Ishikawa (cell line): Measurements from ENCODE around the gene SYNE1.

Experiments
- CEBPB ChIP-seq: IDR thresholded peaks from 2 replicates; pipeline ENCODE4 v1.6.1; 2012
- EP300 ChIP-seq: IDR thresholded peaks from 2 replicates; pipeline ENCODE4 v1.6.1; 2012; ENCODE audit warnings: borderline replicate concordance
- FOXM1 ChIP-seq: IDR thresholded peaks from 2 replicates; pipeline ENCODE4 v1.6.1; 2012; ENCODE audit warnings: low read depth, borderline replicate concordance
- TAF1 ChIP-seq: IDR thresholded peaks from 2 replicates; pipeline ENCODE4 v1.6.1; 2012; ENCODE audit warnings: low read depth, mild to moderate bottlenecking
- TCF12 ChIP-seq: IDR thresholded peaks from 2 replicates; pipeline ENCODE4 v1.6.1; 2012; ENCODE audit warnings: low read depth
- YY1 ChIP-seq: IDR thresholded peaks from 2 replicates; pipeline ENCODE4 v1.6.1; 2012; ENCODE audit warnings: low read depth
- ZBTB7A ChIP-seq: IDR thresholded peaks from 2 replicates; pipeline ENCODE4 v1.6.1; 2012; ENCODE audit warnings: low read depth
- TF ChIP-seq, protein P1 (sequence below): IDR thresholded peaks from 2 replicates; pipeline ENCODE4 v1.6.1; 2012
- TF ChIP-seq, protein P2 (sequence below): IDR thresholded peaks from 2 replicates; pipeline ENCODE4 v1.6.1; 2012; ENCODE audit warnings: low read depth, mild to moderate bottlenecking
- TF ChIP-seq, protein P3 (sequence below): IDR thresholded peaks from 2 replicates; pipeline ENCODE4 v1.6.1; 2012

DNA sequence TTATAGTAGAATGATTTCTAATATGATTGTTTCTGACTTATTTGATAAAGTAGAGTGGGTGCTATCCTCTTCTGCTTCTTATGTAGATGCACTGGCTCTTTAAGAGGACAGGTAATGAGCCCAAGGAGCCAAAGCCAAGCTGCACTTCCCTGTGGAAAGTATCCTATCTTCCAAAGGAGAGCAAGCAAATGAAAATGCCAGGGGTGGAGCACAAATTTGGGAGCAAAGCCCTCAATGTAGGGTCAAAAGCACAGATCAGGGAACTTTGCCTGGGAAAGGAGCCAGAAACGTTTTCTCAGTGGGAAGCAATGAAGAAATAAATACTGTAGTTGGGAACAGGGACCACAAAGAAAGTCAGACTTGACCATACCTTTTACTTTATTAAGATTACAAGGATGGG is 242.9 kb downstream of the SYNE1 start:
- TF ChIP-seq TAF1 (no peak), CEBPB (no peak), FOXM1 (no peak), TCF12 (no peak), EP300 (no peak), YY1 (no peak), ZBTB7A (no peak)
- TF ChIP-seq, protein P1, sequence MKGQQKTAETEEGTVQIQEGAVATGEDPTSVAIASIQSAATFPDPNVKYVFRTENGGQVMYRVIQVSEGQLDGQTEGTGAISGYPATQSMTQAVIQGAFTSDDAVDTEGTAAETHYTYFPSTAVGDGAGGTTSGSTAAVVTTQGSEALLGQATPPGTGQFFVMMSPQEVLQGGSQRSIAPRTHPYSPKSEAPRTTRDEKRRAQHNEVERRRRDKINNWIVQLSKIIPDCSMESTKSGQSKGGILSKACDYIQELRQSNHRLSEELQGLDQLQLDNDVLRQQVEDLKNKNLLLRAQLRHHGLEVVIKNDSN = no peak
- TF ChIP-seq, protein P2, sequence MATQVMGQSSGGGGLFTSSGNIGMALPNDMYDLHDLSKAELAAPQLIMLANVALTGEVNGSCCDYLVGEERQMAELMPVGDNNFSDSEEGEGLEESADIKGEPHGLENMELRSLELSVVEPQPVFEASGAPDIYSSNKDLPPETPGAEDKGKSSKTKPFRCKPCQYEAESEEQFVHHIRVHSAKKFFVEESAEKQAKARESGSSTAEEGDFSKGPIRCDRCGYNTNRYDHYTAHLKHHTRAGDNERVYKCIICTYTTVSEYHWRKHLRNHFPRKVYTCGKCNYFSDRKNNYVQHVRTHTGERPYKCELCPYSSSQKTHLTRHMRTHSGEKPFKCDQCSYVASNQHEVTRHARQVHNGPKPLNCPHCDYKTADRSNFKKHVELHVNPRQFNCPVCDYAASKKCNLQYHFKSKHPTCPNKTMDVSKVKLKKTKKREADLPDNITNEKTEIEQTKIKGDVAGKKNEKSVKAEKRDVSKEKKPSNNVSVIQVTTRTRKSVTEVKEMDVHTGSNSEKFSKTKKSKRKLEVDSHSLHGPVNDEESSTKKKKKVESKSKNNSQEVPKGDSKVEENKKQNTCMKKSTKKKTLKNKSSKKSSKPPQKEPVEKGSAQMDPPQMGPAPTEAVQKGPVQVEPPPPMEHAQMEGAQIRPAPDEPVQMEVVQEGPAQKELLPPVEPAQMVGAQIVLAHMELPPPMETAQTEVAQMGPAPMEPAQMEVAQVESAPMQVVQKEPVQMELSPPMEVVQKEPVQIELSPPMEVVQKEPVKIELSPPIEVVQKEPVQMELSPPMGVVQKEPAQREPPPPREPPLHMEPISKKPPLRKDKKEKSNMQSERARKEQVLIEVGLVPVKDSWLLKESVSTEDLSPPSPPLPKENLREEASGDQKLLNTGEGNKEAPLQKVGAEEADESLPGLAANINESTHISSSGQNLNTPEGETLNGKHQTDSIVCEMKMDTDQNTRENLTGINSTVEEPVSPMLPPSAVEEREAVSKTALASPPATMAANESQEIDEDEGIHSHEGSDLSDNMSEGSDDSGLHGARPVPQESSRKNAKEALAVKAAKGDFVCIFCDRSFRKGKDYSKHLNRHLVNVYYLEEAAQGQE = no peak
- TF ChIP-seq, protein P3, sequence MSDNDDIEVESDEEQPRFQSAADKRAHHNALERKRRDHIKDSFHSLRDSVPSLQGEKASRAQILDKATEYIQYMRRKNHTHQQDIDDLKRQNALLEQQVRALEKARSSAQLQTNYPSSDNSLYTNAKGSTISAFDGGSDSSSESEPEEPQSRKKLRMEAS = no peak
